Measurements from ENCODE around the gene ANKH.

The ANKH gene

GRCh38 chr5:14664270-14665100, 207.1 kb downstream of the ANKH start, which contains the start of gene OTULIN:
Gene OTULIN (plus strand): TSS chr5:14664718. CDS start chr5:14664826, 108 bp downstream.
- no peaks in the 10 kb centered on the region for H3K27me3 ChIP-seq (ENCODE audit: insufficient read depth, low read length, poor library complexity, severe bottlenecking)
- peak within 1 kb of the TSS; percentile 82 for H3K4me3 ChIP-seq (ENCODE audit: low read length, poor library complexity, severe bottlenecking)
- H2AFZ ChIP-seq (ENCODE audit: low read length): peak within 1 kb of the TSS; percentile 76
- TF ChIP-seq EZH2phosphoT487 (IDR thresholded peaks at IDR 0.05; ENCODE audit: borderline replicate concordance): no peak
- TF ChIP-seq, protein P1, sequence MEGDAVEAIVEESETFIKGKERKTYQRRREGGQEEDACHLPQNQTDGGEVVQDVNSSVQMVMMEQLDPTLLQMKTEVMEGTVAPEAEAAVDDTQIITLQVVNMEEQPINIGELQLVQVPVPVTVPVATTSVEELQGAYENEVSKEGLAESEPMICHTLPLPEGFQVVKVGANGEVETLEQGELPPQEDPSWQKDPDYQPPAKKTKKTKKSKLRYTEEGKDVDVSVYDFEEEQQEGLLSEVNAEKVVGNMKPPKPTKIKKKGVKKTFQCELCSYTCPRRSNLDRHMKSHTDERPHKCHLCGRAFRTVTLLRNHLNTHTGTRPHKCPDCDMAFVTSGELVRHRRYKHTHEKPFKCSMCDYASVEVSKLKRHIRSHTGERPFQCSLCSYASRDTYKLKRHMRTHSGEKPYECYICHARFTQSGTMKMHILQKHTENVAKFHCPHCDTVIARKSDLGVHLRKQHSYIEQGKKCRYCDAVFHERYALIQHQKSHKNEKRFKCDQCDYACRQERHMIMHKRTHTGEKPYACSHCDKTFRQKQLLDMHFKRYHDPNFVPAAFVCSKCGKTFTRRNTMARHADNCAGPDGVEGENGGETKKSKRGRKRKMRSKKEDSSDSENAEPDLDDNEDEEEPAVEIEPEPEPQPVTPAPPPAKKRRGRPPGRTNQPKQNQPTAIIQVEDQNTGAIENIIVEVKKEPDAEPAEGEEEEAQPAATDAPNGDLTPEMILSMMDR (conservative IDR thresholded peaks at IDR 0.05; ENCODE audit: low read length): no peak
- peak within 1 kb of the TSS; percentile 97 for H3K4me2 ChIP-seq (ENCODE audit: low read depth, low read length, poor library complexity, severe bottlenecking)
- peak within 1 kb of the TSS; percentile 89 for H3K9ac ChIP-seq (ENCODE audit: low read depth, low read length, poor library complexity, severe bottlenecking)
- no peaks in the 10 kb centered on the region for H3K36me3 ChIP-seq (ENCODE audit: insufficient read depth, low read length)
- no peaks in the 10 kb centered on the region for H3K9me2 ChIP-seq (replicated peaks; ENCODE audit: low read depth, low read length)
- H3K79me2 ChIP-seq (ENCODE audit: insufficient read depth, low read length): peaks cover 59% of the 10 kb centered on the region
- H3F3A ChIP-seq (ENCODE audit: low read depth): no peaks in the 10 kb centered on the region
- peaks cover 45% of the 10 kb centered on the region for H4K20me1 ChIP-seq (ENCODE audit: insufficient read depth, low read length, poor library complexity, severe bottlenecking)
- no peaks in the 10 kb centered on the region for H3K9me3 ChIP-seq (ENCODE audit: insufficient read depth, low read depth, low read length)
- peaks cover 70% of the 10 kb centered on the region for H3K4me1 ChIP-seq (ENCODE audit: insufficient read depth, low read length, poor library complexity, severe bottlenecking)

DNA sequence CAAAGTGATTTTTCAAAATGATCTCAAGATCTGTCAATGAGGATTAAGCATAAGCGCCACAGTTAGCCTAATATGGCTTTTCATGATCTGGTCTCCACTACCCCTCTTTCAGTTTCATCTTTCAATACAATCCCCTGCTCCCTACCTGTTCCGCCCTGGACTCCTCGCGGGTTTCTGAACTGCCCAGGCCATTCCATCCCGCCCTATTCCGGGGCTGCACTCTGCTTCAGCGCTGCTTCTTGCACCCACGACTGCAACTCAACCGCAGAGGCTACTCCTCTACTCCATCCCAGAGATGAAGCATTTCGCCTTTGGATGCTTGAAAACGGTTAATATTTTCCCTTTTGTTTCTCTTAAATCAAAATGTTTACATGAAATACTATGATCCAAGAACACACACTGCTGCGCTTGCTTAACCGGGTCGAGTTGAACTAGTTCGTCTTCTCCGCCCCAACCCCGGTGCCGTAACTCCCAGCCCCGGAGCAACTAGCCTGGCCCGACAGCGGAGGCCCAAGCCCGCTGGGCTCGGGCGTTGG, 207.8 kb downstream of the ANKH start:
- no peaks in the 10 kb centered on the region for H3K9me3 ChIP-seq (ENCODE audit: insufficient read depth, low read depth, low read length)
- H3K9ac ChIP-seq (ENCODE audit: low read depth, low read length, poor library complexity, severe bottlenecking): peak overlapping the region; percentile 89
- H3K9me2 ChIP-seq (replicated peaks; ENCODE audit: low read depth, low read length): no peaks in the 10 kb centered on the region
- H3K4me2 ChIP-seq (ENCODE audit: low read depth, low read length, poor library complexity, severe bottlenecking): peak overlapping the region; percentile 87
- H3K36me3 ChIP-seq (ENCODE audit: insufficient read depth, low read length): no peaks in the 10 kb centered on the region
- TF ChIP-seq, protein P1 (conservative IDR thresholded peaks at IDR 0.05; ENCODE audit: low read length): no peak
- no peak for TF ChIP-seq EZH2phosphoT487 (IDR thresholded peaks at IDR 0.05; ENCODE audit: borderline replicate concordance)
- H3K79me2 ChIP-seq (ENCODE audit: insufficient read depth, low read length): peaks cover 52% of the 10 kb centered on the region
- peak overlapping the region; percentile 76 for H2AFZ ChIP-seq (ENCODE audit: low read length)
- peaks cover 38% of the 10 kb centered on the region for H4K20me1 ChIP-seq (ENCODE audit: insufficient read depth, low read length, poor library complexity, severe bottlenecking)
- peak overlapping the region; percentile 82 for H3K4me3 ChIP-seq (ENCODE audit: low read length, poor library complexity, severe bottlenecking)
- H3K27me3 ChIP-seq (ENCODE audit: insufficient read depth, low read length, poor library complexity, severe bottlenecking): no peaks in the 10 kb centered on the region
- no peaks in the 10 kb centered on the region for H3F3A ChIP-seq (ENCODE audit: low read depth)
- peaks cover 65% of the 10 kb centered on the region for H3K4me1 ChIP-seq (ENCODE audit: insufficient read depth, low read length, poor library complexity, severe bottlenecking)

- H3K4me1 ChIP-seq (ENCODE audit: insufficient read depth, low read length, poor library complexity, severe bottlenecking): peaks cover 55% of the 10 kb centered on the region
- H3K9me3 ChIP-seq (ENCODE audit: insufficient read depth, low read depth, low read length): no peaks in the 10 kb centered on the region
- H3K9me2 ChIP-seq (replicated peaks; ENCODE audit: low read depth, low read length): no peaks in the 10 kb centered on the region
- peak overlapping the region; percentile 82 for H3K4me3 ChIP-seq (ENCODE audit: low read length, poor library complexity, severe bottlenecking)
- peaks cover 42% of the 10 kb centered on the region for H3K79me2 ChIP-seq (ENCODE audit: insufficient read depth, low read length)
- no peaks in the 10 kb centered on the region for H3F3A ChIP-seq (ENCODE audit: low read depth)
- H3K4me2 ChIP-seq (ENCODE audit: low read depth, low read length, poor library complexity, severe bottlenecking): peak overlapping the region; percentile 87
- H2AFZ ChIP-seq (ENCODE audit: low read length): no peak overlapping the region
- H3K36me3 ChIP-seq (ENCODE audit: insufficient read depth, low read length): no peaks in the 10 kb centered on the region
- H3K9ac ChIP-seq (ENCODE audit: low read depth, low read length, poor library complexity, severe bottlenecking): peak overlapping the region; percentile 89
- no peaks in the 10 kb centered on the region for H3K27me3 ChIP-seq (ENCODE audit: insufficient read depth, low read length, poor library complexity, severe bottlenecking)
- TF ChIP-seq EZH2phosphoT487 (IDR thresholded peaks at IDR 0.05; ENCODE audit: borderline replicate concordance): no peak
- TF ChIP-seq, protein P1 (conservative IDR thresholded peaks at IDR 0.05; ENCODE audit: low read length): no peak
- H4K20me1 ChIP-seq (ENCODE audit: insufficient read depth, low read length, poor library complexity, severe bottlenecking): peaks cover 28% of the 10 kb centered on the region
Measured at GRCh38 chr5:14662721-14663260, 208.8 kb downstream of the ANKH start.
